H9 (cell line): Measurements from ENCODE around the gene PISD. TPM values are rescaled to one million over a fixed set of nuclear protein-coding genes. Genes with fewer than 3 reads are reported as not detected.

Experiments used
- DNase-seq: peaks from one replicate; pipeline ENCODE4 v3.0.0-alpha.2; 2017
- H2AFZ ChIP-seq: one replicate; pipeline ENCODE4 v1.6.1; 2013; ENCODE audit warnings: mild to moderate bottlenecking, low read length, control low read depth, moderate library complexity
- H2AK5ac ChIP-seq: 2 replicates; pipeline ENCODE4 v1.6.1; 2013; ENCODE audit warnings: low read length, control low read depth, mixed read lengths; ENCODE audit not compliant: insufficient read length
- H2BK120ac ChIP-seq: one replicate; pipeline ENCODE4 v1.6.1; 2013; ENCODE audit warnings: low read depth, mild to moderate bottlenecking, low read length, control low read depth, inconsistent platforms; ENCODE audit not compliant: poor library complexity, severe bottlenecking
- H2BK12ac ChIP-seq: 2 replicates; pipeline ENCODE4 v1.6.1; 2013; ENCODE audit warnings: low read length, control low read depth, mixed read lengths, low read depth; ENCODE audit not compliant: insufficient read length
- H2BK15ac ChIP-seq: 2 replicates; pipeline ENCODE4 v1.6.1; 2013; ENCODE audit warnings: low read depth, low read length, control low read depth
- H2BK20ac ChIP-seq: one replicate; pipeline ENCODE4 v1.6.1; 2013; ENCODE audit warnings: low read depth, mild to moderate bottlenecking, low read length, control low read depth, inconsistent platforms; ENCODE audit not compliant: poor library complexity, severe bottlenecking
- H2BK5ac ChIP-seq: 2 replicates; pipeline ENCODE4 v1.6.1; 2013; ENCODE audit warnings: low read length, control low read depth, mixed read lengths; ENCODE audit not compliant: insufficient read length
- H3K14ac ChIP-seq: 2 replicates; pipeline ENCODE4 v1.6.1; 2013; ENCODE audit warnings: low read length, control low read depth; ENCODE audit not compliant: insufficient read depth
- H3K18ac ChIP-seq: 2 replicates; pipeline ENCODE4 v1.6.1; 2013; ENCODE audit warnings: low read depth, mild to moderate bottlenecking, mixed read lengths, low read length, control low read depth; ENCODE audit not compliant: insufficient read length
- H3K23ac ChIP-seq: 2 replicates; pipeline ENCODE4 v1.6.1; 2013; ENCODE audit warnings: low read length, control low read depth, mixed read lengths, low read depth; ENCODE audit not compliant: insufficient read length
- H3K23me2 ChIP-seq: 2 replicates; pipeline ENCODE4 v1.6.1; 2013; ENCODE audit warnings: low read depth, mild to moderate bottlenecking, mixed read lengths, low read length, control low read depth; ENCODE audit not compliant: insufficient read length, poor library complexity, severe bottlenecking
- H3K27ac ChIP-seq: 2 replicates; pipeline ENCODE4 v1.5.1; 2013; ENCODE audit warnings: low read length, control low read depth, mixed read lengths, low read depth; ENCODE audit not compliant: insufficient read length
- H3K27me3 ChIP-seq: 2 replicates; pipeline ENCODE4 v1.6.1; 2013; ENCODE audit warnings: low read length, control low read depth, inconsistent platforms; ENCODE audit not compliant: insufficient read depth
- H3K4ac ChIP-seq: 2 replicates; pipeline ENCODE4 v1.6.1; 2013; ENCODE audit warnings: low read depth, mild to moderate bottlenecking, control low read depth, inconsistent platforms, low read length, moderate library complexity
- H3K4me1 ChIP-seq: 2 replicates; pipeline ENCODE4 v1.6.1; 2013; ENCODE audit warnings: low read length, control low read depth, inconsistent platforms; ENCODE audit not compliant: insufficient read depth
- H3K4me2 ChIP-seq: 2 replicates; pipeline ENCODE4 v1.6.1; 2013; ENCODE audit warnings: low read length, control low read depth, mixed read lengths; ENCODE audit not compliant: insufficient read length, insufficient read depth
- H3K56ac ChIP-seq: 2 replicates; pipeline ENCODE4 v1.6.1; 2013; ENCODE audit warnings: low read depth, mild to moderate bottlenecking, mixed read lengths, low read length, control low read depth; ENCODE audit not compliant: insufficient read length
- H3K79me1 ChIP-seq: 2 replicates; pipeline ENCODE4 v1.6.1; 2013; ENCODE audit warnings: low read depth, mild to moderate bottlenecking, moderate library complexity, low read length, control low read depth, inconsistent platforms; ENCODE audit not compliant: insufficient read depth, poor library complexity, severe bottlenecking
- H3K79me2 ChIP-seq: 2 replicates; pipeline ENCODE4 v1.6.1; 2013; ENCODE audit warnings: low read length, control low read depth, inconsistent platforms; ENCODE audit not compliant: insufficient read depth
- H3K9ac ChIP-seq: 2 replicates; pipeline ENCODE4 v1.6.1; 2013; ENCODE audit warnings: low read length, control low read depth, mixed read lengths; ENCODE audit not compliant: insufficient read length; ENCODE audit errors: extremely low read depth
- H3K9me3 ChIP-seq: one replicate; pipeline ENCODE4 v1.6.1; 2013; ENCODE audit warnings: low read depth, low read length, inconsistent platforms; ENCODE audit not compliant: control insufficient read depth
- H3T11ph ChIP-seq: one replicate; pipeline ENCODE4 v1.6.1; 2013; ENCODE audit warnings: mild to moderate bottlenecking, low read length, control low read depth, inconsistent platforms
- H4K20me1 ChIP-seq: one replicate; pipeline ENCODE4 v1.6.1; 2013; ENCODE audit not compliant: control insufficient read depth, insufficient read length, insufficient read depth
- H4K5ac ChIP-seq: 2 replicates; pipeline ENCODE4 v1.6.1; 2013; ENCODE audit warnings: low read depth, mild to moderate bottlenecking, mixed read lengths, low read length, control low read depth; ENCODE audit not compliant: insufficient read length
- H4K8ac ChIP-seq: replicated peaks from 2 replicates; pipeline ENCODE4 v1.6.1; 2013; ENCODE audit warnings: low read length, control low read depth, mixed read lengths, low read depth; ENCODE audit not compliant: insufficient read length
- H4K91ac ChIP-seq: 2 replicates; pipeline ENCODE4 v1.6.1; 2013; ENCODE audit warnings: low read depth, mild to moderate bottlenecking, moderate library complexity, mixed read lengths, low read length, control low read depth; ENCODE audit not compliant: insufficient read length
- H3K27ac Mint-ChIP-seq, 3 experiments: 2 replicates in 2 of 3; 3 replicates in 1 of 3; pipeline ENCODE4 v1.8.0; 2020 to 2021; ENCODE audit warnings: mixed read lengths in 3 of 3, mild to moderate bottlenecking in 1 of 3, moderate library complexity in 1 of 3
- H3K27me3 Mint-ChIP-seq: 2 replicates; pipeline ENCODE4 v1.8.0; 2021; ENCODE audit warnings: low read depth, mild to moderate bottlenecking, moderate library complexity, mixed read lengths
- H3K36me3 Mint-ChIP-seq, 3 experiments: 2 replicates in 2 of 3; 3 replicates in 1 of 3; pipeline ENCODE4 v1.8.0; 2020 to 2021; ENCODE audit warnings: low read depth in 3 of 3, mixed read lengths in 3 of 3; ENCODE audit not compliant: insufficient read depth in 1 of 3
- H3K4me1 Mint-ChIP-seq, 2 experiments: 2 replicates each; pipeline ENCODE4 v1.8.0; 2020; ENCODE audit warnings: mixed read lengths in 2 of 2
- H3K4me3 Mint-ChIP-seq, 2 experiments: 2 replicates in 1 of 2; 3 replicates in 1 of 2; pipeline ENCODE4 v1.8.0; 2020 to 2021; ENCODE audit warnings: mild to moderate bottlenecking in 2 of 2, mixed read lengths in 2 of 2, moderate library complexity in 1 of 2
- H3K9me3 Mint-ChIP-seq, 2 experiments: 2 replicates in 1 of 2; 3 replicates in 1 of 2; pipeline ENCODE4 v1.8.0; 2020; ENCODE audit warnings: mild to moderate bottlenecking in 2 of 2, mixed read lengths in 2 of 2, moderate library complexity in 1 of 2
- WGBS: extraction: QIAGEN DNeasy Blood & Tissue Kit; methylation state at CpG from one replicate; pipeline ENCODE4 v1.1.7; 2013; ENCODE audit warnings: missing lambda C conversion rate, low lambda C conversion rate, mixed read lengths; ENCODE audit not compliant: insufficient read length; ENCODE audit errors: extremely low coverage; 5-methylcytosine and 5-hydroxymethylcytosine counted together
- total RNA-seq: library from RNA; stranded (reverse); gene quantifications from 2 replicates; pipeline ENCODE4 v1.2.1, GENCODE V29; 2021
- TF ChIP-seq, protein P1 (sequence below): fragments of 200-600 bp; sonication (generic); conservative IDR thresholded peaks from 3 replicates; pipeline ENCODE4 v1.8.0; 2021; ENCODE audit warnings: antibody characterized with exemption, mild to moderate bottlenecking

Gene PISD
- total RNA-seq, 1 experiment from 2014 or later, result 62.0 TPM

GRCh38 chr22:31579835-31580242 lies 82.2 kb downstream of the PISD start:
- Histone ChIP-seq H3K27ac (no peak overlapping the region), H4K8ac (no peak overlapping the region), H3K27me3 (no peaks in the 10 kb centered on the region), H2BK20ac (no peak overlapping the region), H3K4me2 (no peak overlapping the region), H3K4ac (no peak overlapping the region), H4K91ac (no peak overlapping the region), H4K5ac (no peak overlapping the region), H3K56ac (no peak overlapping the region), H3K18ac (no peak overlapping the region), H3K23me2 (no peaks in the 10 kb centered on the region), H2BK5ac (no peak overlapping the region), H2BK12ac (no peak overlapping the region), H3K14ac (no peak overlapping the region), H2BK15ac (no peak overlapping the region), H3K9ac (no peak overlapping the region), H4K20me1 (no peaks in the 10 kb centered on the region), H3K79me1 (no peaks in the 10 kb centered on the region), H3T11ph (no peak overlapping the region), H2AK5ac (no peak overlapping the region), H3K79me2 (no peaks in the 10 kb centered on the region), H3K23ac (no peak overlapping the region), H3K4me1 (no peaks in the 10 kb centered on the region), H2BK120ac (no peak overlapping the region), H2AFZ (no peak overlapping the region), H3K9me3 (no peaks in the 10 kb centered on the region)
- no peak overlapping the region for H3K27ac Mint-ChIP-seq
- H3K4me1 Mint-ChIP-seq, result no peaks in the 10 kb centered on the region
- peaks cover 0 to 11% (median 0%) of the 10 kb centered on the region in 3 experiments; a peak in 3 of 7 replicates for H3K36me3 Mint-ChIP-seq
- 0 out of 2 replicates have a peak, but pooled peaks cover 1% of the 10 kb centered on the region for H3K27me3 Mint-ChIP-seq
- TF ChIP-seq, protein P1, sequence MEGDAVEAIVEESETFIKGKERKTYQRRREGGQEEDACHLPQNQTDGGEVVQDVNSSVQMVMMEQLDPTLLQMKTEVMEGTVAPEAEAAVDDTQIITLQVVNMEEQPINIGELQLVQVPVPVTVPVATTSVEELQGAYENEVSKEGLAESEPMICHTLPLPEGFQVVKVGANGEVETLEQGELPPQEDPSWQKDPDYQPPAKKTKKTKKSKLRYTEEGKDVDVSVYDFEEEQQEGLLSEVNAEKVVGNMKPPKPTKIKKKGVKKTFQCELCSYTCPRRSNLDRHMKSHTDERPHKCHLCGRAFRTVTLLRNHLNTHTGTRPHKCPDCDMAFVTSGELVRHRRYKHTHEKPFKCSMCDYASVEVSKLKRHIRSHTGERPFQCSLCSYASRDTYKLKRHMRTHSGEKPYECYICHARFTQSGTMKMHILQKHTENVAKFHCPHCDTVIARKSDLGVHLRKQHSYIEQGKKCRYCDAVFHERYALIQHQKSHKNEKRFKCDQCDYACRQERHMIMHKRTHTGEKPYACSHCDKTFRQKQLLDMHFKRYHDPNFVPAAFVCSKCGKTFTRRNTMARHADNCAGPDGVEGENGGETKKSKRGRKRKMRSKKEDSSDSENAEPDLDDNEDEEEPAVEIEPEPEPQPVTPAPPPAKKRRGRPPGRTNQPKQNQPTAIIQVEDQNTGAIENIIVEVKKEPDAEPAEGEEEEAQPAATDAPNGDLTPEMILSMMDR, result no peak
- H3K9me3 Mint-ChIP-seq, result no peaks in the 10 kb centered on the region
- WGBS, result no CpG with 5 or more reads among the region's 1 CpG
- DNase-seq, result no peak
- H3K4me3 Mint-ChIP-seq, result no peak overlapping the region
